ENCODE measurements around the gene APBB1.

Gene APBB1

DNA sequence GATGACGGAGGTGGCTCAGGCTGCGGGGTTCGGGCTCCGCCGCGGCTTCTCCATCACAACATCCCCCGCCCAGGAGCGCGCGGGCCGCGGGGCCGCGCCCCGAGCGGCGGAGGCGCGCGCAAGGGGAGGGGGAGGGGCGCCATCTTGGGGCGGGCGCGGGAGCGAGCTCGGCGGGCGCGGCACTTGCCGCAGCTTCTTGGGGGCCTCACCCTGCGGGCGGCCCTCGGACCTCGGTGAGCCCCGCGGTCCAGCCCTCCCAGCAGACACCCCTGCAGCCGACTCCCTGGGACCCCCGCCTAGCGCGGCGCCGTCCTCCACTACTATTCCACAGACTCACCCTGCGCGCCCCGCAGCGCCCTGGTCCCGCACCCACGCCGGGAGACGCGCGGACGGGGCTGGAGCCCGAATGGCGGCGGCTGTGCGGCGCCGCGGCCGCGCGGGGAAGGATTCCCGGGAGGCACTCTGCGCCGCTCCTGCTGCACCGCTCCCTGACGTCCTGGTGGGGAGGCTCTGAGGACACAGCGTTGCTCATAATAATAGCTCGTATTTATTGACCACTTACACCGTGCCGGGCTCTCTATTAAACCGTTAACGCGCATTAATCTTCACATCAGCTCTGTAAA is at the start of gene APBB1:
Gene APBB1 (minus strand): TSS at position 86 of the 623 bp plus-strand sequence. CDS start 7,747 bp downstream, outside the sequence.
- DNase-seq (ENCODE audit: low read depth in 2 of 2), result peak; percentile 66 to 67

DNA sequence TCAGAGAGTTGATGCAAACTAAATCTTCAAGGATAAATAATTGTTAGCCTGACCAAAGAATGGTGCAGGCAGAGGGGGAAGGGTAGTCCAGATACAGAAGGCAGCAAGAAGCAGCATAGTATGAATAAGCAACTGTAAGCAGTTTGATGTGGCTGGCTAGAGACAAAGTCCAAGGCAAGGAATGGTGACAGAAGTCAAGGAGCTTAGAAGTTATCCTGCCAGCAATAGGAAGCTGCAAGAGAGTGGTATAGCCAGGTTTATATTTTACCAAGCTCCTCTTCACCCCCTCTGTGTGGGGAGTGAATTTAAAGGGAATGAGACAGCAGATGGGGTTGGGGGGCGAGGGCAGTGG is 40.2 kb upstream of the APBB1 start:
- DNase-seq (ENCODE audit: low read depth in 2 of 2), result no peak

DNA sequence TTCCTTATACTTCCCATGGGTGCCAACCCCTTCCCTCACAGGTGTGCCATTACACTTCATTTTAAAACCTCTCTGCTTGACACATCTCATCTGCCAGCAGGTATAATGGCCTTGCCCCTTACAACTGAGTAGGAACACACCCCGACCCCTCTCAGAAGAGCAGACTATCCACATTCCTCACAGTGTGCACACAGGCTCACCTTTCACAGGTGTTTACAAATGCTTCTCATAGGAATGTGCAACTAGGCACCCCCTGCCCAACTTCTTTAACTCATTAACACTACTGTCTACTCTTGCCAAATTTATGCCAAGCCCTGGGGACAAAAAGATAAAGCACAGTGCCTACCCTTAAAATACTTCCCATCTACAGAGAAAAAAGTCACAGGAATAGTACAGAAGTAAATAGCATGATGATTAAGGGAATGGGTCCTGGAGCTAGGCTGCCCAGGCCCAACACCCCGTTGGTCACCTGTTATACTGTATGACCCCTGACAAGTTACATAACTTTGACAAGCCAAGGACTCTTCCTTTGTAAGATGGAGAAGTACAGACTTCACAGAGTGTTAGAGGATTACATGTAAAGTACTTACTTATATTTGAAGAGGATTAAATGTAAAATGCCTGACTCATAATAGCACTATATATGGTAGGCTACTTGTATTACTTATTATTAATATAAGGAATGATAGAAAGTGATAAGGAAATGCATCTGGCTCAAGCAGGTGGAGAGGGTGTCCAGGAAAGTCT is 39.6 kb upstream of the APBB1 start:
- DNase-seq (ENCODE audit: low read depth in 2 of 2), result no peak

DNA sequence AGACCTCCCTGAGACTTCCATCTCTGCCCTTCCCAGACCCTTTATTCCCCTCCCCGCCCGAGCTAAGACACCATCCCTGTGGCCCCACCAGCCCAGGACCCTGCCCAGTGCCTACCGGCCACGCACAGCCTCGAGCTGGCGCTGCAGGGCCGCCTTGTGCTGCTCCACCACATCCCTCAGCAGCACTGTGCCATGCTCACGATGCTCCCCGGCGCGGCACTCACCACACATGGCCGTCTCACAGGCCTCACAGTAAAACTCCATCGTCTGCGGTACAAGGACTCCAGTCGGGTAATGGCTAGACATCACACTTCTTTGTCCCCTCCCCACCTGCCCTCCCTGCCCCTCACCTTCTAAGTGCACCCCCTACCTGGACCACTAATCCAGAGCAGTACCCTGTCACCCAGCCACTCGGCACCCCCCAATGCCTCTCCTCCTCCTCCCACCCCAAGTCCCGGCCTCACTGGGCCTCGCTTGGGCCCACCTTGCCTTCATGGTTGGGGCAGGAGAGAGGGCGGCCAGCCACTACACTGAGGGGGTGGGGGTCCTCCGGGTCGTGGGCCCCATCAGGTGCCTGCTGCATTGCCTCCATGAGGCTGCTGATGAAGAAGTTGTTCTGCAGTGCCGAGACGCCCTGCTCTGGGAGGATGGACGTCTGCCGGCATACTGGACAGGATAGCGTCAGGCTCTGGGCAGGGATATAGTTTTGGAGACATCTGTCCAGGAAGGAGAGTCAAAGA is 38.9 kb upstream of the APBB1 start:
- DNase-seq (ENCODE audit: low read depth in 2 of 2), result no peak

DNA sequence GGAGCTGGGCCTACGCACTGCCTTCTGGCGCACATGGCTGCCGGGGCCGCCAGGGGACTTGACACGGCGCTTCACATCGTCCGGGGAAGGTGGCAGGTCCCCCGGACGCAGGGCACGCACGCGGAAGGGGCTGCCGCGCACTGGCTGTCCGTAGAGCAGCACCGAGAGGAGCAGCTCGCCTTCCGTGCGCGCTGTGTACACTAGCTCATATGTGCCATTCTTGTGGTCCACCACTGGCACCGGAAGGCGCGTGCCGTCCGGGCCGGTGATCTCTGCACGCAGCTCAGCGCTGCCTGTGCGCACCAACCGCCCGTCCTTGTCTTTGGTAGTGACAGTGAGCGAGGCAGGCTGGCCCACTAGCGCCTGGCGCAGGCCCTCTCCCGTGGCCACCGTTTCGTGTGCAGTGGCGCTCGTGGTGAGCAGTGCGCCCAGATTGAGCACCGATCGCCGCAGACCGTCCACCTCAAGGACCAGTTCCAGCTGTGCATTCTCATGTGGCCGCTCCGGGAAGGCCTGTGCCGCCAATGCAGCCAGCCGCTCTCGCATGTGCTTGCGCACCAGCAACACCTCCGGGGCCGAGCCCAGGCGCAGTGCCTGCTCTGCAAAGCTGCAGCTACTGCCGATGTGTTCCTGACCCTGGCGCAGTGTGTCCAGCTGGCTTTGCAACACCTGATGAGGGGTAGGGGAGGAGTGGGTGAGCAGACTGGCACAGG is 37.6 kb upstream of the APBB1 start:
- DNase-seq (ENCODE audit: low read depth in 2 of 2), result no peak

DNA sequence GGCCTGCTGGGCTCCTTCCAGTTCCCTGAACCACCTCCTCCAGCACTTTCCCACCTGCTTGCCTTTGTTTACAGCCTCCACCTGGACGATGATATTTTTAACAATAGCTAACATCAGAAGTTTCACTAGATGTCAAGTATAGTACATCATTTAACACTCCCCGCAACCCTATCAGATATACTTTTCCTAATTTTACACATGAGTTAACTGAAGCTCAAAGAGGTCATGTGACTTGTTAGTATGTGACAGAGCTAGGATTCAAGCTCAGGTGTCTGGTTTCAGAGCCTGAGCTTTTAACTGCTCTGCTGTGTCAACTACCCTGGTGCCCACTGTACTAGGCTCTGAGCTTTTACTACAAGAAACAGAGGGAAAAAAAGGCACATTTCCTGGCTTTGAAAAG is 36.2 kb upstream of the APBB1 start:
- DNase-seq (ENCODE audit: low read depth in 2 of 2), result no peak

DNA sequence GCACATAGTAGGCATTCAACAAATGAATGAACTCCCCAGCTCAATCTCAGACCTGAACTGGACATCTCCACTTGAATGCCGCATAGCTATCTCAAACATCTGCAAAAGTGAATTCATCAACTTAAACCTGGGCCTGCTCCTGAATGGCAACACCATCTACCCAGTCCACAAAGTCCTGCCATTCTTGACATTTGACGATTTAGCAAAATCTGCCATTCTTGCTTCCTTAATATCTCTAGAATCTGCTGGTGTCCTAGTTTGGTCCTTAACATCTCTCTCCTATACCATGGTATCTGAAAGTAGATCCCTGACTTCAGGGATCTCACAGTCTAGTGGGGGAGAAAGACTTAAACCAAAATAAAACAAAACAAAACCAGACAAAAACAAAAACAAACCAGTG is 34.3 kb upstream of the APBB1 start:
- DNase-seq (ENCODE audit: low read depth in 2 of 2), result no peak

DNA sequence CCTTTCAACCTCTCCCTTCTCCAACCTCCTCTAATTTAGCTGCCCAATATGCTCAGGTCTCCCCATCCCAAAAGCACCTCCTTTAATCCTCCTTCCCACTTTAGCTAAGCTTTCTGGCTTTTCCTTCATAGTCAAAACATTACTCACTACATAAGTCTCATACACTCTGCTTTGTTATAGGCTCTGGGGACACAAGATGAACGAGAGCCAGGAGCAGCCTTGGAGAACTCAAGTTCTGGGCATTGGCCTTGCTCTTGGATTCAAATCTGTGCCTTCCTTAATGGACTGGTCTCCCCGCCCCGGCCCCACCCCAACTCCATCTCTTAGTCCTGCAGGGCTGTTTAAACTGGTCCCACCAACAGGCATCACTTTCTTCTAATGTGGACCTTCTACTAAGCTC is 33.3 kb upstream of the APBB1 start:
- no peak for DNase-seq (ENCODE audit: low read depth in 2 of 2)

DNA sequence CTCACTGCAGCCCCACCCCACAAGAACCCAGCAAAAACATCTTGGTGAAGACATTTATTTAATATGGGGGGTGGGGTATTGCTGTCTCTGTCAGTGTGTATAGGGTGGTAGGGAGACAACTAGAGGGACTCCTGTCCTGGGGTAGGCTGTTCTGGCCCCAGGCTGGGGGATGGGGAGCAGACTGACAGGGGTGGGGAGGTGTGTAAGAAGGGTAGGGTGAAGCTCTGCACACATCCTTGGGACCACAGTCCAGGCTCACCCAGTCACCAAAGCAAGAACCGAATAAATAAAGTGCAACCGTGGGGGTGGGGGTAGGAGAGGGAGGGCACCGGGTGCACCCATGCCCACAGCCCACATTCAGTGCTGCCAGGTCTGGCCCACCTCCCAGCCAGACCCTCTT is 29.7 kb upstream of the APBB1 start:
- no peak for DNase-seq (ENCODE audit: low read depth in 2 of 2)

DNA sequence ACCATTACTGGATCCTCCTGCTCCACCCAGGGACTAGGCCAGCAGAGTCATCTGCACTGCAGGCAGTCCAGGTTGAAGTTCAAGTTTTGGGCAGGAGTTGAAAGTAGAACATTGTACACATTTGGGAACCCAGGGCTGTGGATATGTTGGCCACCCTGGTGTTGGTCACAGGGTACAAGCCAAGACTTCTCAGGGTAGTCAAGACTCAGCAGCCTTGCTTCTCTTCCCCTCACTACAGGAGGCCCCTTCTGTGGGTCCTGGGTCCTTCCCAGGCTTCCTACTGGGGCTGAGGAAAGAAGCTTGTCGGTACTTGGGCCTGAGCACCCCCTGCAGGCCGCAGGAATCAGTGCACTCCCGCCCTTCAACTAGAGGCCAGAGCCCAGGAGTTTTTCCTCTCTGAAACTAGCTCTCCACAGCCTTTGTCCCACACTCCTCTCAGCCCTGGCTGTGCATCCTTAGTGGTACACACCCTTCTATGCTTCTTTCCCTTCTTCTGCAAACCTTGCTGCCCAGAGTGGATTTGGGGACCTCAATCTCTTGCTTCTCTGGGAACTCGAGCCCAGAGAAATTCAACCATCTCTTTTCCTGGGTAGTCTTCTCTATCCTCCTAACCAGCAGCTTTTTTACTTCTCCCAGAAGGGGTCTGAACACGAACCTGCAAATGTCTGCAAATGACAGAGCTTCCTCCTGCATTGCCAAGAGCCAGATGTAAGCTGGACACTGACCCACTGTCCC is 24.5 kb upstream of the APBB1 start:
- DNase-seq (ENCODE audit: low read depth in 2 of 2), result peak; percentile 35 to 37

DNA sequence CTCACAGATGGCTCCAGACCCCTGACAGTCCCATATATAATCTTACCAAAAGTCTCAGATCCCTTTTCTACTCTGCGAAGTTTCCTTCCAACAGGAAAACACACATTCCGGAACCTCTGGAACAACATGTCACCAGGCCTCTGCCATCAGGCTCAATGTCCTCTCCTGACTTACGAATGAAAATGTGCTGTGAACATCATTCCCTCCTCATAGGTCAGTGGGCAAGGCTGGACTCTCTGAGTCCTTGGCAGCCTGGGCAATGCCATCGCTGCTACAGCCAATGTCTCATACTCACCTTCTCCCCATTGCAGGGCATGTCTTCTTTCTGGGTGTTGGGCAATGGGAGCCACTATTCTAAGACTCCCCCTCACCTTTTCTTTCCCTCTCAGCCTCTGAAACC is 23.5 kb upstream of the APBB1 start:
- no peak for DNase-seq (ENCODE audit: low read depth in 2 of 2)

DNA sequence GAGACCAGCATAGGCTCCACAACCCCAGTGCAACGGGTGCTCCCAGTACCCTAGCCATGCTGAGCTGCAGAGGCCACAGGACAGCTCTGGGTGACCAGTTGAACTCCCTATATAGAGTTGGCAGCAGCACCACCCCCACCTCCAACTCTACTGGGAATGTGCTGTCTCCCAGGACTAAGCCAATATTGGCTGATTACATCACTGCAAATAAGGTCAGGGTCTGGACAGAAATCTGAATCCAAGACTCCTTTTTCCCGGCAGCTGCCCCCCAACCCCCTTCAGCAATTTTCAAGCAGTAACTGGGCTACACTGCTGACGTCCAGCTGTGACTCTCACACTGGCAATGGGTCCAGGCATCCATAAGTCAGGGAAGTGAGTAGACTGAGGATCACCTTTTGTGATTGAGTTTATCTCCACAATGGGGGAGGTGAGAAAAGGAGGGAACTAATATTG is 22.0 kb upstream of the APBB1 start, which contains the start of gene HPX:
Gene HPX (minus strand): TSS at position 82 of the 453 bp plus-strand sequence. CDS start 24 bp downstream, at position 58.
- DNase-seq (ENCODE audit: low read depth in 2 of 2), result no peak

DNA sequence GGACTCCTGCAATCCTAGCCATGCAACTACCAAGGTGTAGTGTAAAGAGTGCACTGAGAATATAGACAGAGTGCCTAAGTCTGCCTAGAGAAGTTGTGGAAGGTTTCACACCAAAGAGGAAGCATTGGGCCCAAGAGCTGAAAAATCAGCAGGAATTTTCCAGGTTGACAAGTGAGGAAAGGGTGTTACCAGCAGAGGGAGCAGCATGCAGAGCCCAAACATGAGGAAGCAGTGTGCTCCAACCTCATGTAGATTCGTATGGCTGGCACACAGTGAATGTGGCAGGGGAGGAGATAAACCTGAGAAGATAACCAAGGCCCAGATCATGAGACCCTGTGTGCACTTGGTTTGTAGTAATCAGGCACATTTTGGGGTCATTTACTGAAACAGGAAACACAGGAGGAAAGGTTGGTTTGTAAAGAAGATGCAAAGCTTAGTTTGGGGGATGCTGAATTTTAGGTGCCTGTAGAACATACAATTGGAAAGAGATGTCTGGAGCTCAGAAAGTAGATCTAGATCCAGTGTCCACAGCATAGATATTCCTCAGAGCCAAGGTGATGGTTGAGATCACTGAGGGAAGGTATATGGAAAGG is 20.2 kb upstream of the APBB1 start:
- DNase-seq (ENCODE audit: low read depth in 2 of 2), result peak in 1 of 2 donors; percentile 22

DNA sequence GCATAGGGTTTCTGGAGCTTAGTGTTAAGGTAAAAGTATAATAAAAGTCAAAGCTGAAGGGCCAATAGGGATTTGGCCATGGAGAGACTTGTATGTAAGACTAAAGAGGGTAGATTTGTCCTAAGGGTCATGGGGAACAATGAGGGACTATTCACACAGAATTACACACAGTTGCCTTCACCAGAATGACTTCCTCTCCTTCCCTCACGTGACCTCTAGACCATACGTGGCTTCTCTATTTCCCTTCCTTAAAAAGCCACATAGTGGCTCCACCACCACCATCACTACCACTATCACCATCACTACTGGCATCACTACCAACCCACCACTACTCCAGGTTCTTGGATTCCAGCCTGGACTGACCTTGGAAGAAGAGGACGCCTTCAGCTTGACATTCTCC is 19.1 kb upstream of the APBB1 start:
- DNase-seq (ENCODE audit: low read depth in 2 of 2), result no peak

DNA sequence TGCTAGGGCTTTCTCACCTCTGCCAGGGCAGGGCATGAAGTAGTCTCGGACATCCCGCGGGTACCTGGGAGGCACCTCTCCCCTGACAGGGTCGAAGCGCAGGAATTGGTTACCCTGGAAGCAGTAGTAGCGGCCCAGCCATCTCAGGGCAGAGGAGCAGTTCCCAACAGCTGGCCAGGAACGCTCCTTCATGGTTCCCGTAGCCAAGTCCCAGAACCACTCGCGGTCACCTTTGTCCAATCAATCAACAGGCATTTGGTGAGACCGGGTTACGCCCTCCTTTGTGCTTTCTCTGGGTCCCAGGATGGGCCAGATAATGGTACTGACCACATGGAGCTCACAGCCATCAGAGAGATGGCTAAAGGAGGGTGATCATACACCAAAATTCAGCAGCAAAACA is 18.5 kb upstream of the APBB1 start:
- DNase-seq (ENCODE audit: low read depth in 2 of 2), result no peak

DNA sequence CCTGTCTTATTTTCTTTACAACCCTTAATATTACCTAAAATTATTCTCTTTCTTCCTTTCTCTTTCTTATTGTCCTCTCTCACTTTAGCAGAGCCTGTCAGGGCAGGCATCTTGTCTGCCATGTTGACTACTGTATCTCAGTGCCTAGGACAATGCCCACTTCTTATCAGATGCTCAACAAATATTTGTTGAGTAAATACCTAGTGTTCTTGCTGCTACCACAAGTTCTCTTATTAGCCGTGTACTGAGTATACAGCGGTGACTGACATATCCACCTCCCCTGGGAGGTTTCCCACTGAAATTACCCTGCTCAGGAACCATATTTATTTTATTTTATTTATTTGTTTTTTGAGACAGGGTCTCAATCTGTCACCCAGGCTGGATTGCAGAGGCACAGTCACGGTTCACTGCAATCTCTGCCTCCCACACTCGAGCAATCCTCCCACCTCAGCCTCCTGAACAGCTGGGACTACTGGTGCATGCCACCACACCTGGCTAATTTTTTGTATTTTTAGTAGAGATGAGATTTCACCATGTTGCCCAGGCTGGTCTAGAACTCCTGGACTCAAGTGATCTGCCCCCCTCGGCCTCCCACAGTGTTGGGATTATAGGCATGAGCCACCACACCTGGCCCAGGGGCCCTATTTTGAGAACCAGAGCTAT is 15.2 kb upstream of the APBB1 start:
- no peak for DNase-seq (ENCODE audit: low read depth in 2 of 2)

DNA sequence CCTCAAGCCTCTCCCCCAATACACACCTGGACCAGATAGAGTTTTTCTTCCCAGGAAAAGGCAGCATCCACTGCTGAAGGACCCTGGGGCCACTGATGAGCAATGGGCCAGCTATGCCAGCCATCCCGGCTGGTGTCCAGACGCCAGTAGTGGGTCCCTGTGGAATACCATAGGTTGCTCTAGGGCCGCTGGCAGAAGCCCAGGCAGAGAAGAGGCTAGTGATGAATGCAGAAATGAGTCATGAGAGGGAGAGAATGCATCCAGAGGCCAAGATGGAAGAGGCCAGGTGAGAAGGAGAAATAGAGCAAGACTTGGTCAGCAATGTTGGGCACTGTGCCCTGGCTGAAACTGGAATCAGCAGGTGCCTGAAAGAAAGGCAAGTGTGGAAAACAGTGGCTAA is 13.0 kb upstream of the APBB1 start:
- no peak for DNase-seq (ENCODE audit: low read depth in 2 of 2)

DNA sequence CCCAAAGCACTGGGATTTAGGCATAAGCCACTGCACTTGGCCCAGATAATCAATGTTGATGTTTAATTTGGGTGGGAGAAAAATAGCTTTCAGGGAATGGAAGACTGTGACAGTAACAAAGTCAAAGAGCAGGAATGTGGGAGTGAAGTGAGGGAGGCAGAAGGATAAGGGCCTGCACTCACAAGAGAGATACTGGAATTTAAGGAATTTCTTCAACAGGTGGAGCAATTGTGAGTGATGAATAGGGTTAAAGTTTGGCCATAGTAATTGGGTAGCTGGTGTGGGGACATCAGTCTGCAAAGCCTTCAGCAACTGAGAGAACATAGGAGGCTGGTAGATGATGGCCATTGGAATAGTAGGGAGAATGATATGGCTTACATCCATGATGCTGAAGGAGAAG is 8.6 kb upstream of the APBB1 start:
- no peak for DNase-seq (ENCODE audit: low read depth in 2 of 2)

DNA sequence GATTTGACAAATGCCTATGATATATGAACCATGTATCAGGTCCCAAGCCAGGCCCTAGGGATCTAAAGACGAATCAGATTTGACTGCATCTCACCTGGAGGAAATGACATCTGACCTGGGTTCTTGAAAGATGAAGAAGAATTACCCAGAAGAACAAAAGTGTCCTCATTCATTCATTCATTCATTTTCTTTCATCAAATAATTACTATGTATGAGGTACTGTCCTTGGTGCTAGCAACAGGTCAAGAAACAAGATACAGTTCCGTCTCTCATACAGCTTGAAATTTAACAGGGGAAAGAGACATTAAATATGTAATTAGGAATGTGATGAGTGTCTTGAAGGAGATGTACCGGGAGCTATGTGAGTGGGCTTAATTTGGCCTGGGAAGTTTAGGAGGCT is 1.8 kb upstream of the APBB1 start:
- DNase-seq (ENCODE audit: low read depth in 2 of 2), result no peak

DNA sequence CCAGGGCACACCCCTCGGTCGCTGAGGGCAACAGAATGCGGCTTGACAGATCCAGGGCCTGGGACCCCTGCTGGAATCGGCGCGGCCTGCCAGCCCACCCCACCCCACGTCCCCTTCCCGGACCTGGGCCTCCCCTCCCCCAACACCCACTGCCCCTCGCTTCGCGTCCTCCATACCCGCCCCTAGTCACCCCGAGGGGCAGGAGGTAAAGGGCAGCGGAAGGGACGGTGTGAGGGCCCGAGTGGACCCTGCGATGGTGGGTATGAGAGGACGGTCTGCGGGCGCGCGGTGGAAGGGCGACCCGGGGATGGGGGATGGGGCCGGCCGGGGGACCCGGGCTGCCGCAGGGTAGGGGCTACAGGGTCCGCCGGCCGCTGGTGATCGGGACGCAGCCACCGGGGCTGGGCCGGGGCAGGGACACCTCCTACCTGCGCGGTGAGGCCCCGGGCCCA is 311 bp downstream of the APBB1 start:
- DNase-seq (ENCODE audit: low read depth in 2 of 2), result no peak
